ENCODE data around the gene CCDC171. TPM values are rescaled to one million over a fixed set of nuclear protein-coding genes. Genes with fewer than 3 reads are reported as not detected.

The CCDC171 gene
- polyA plus RNA-seq, 3 donors = 0.08 to 0.17 (median 0.10) TPM

- no peaks in the 10 kb centered on the region for H3K79me2 ChIP-seq (ENCODE audit: insufficient read depth, low read length)
- no peak overlapping the region for H3K4me3 ChIP-seq (replicated peaks in 1 of 3; ENCODE audit: low read depth in 2 of 3, low read length in 3 of 3)
- no peak overlapping the region for H3K27ac Mint-ChIP-seq
- H3K27me3 ChIP-seq (ENCODE audit: control insufficient read depth in 2 of 2, insufficient read depth in 2 of 2, low read length in 2 of 2) = no peaks in the 10 kb centered on the region
- no peaks in the 10 kb centered on the region for H3K4me1 ChIP-seq (ENCODE audit: control insufficient read depth in 1 of 2, insufficient read depth in 2 of 2, low read length in 2 of 2)
- H3K4me3 Mint-ChIP-seq = no peak overlapping the region
- H3K9ac ChIP-seq (ENCODE audit: insufficient read depth, low read length, poor library complexity, severe bottlenecking) = no peak overlapping the region
- TF ChIP-seq CTCF (IDR thresholded peaks at IDR 0.05) = no peak
- H4K20me1 ChIP-seq (ENCODE audit: insufficient read depth, low read length) = no peaks in the 10 kb centered on the region
- H3K36me3 ChIP-seq (replicated peaks in 1 of 2; ENCODE audit: control insufficient read depth in 1 of 2, insufficient read depth in 2 of 2, low read length in 2 of 2) = no peaks in the 10 kb centered on the region
- H3K9me3 ChIP-seq (replicated peaks in 1 of 2; ENCODE audit: control insufficient read depth in 1 of 2, insufficient read depth in 1 of 2, low read length in 2 of 2) = no peaks in the 10 kb centered on the region
- no peak for DNase-seq
- intact Hi-C loops (cut with micrococcal nuclease) = no loop called here
- H3K36me3 Mint-ChIP-seq = peaks cover 0 to 2% of the 10 kb centered on the region in 2 donors
- no peaks in the 10 kb centered on the region for H3K27me3 Mint-ChIP-seq (ENCODE audit: low read depth in 3 of 3)
- no peaks in the 10 kb centered on the region for H3K4me1 Mint-ChIP-seq
- H2AFZ ChIP-seq (ENCODE audit: insufficient read depth, low read depth, low read length, poor library complexity, severe bottlenecking) = no peak overlapping the region
- H3K27ac ChIP-seq (ENCODE audit: low read depth in 1 of 2, low read length in 2 of 2) = no peak overlapping the region
- H3K4me2 ChIP-seq (replicated peaks; ENCODE audit: extremely low read depth, low read length, poor library complexity, severe bottlenecking) = no peak overlapping the region
- WGBS (ENCODE audit: insufficient coverage) = no CpG with 5 or more reads among the region's 1 CpG
- H3K9me3 Mint-ChIP-seq = peaks cover 0 to 5% (median 3%) of the 10 kb centered on the region in 7 donors
Measured at GRCh38 chr9:15622318-15622971, 69.6 kb downstream of the CCDC171 start.

GRCh38 chr9:15635752-15636151, 82.9 kb downstream of the CCDC171 start:
- H3K79me2 ChIP-seq (ENCODE audit: insufficient read depth, low read length) = no peaks in the 10 kb centered on the region
- Mint-ChIP-seq H3K4me3 (no peak overlapping the region), H3K27me3 (ENCODE audit: low read depth in 3 of 3) (peaks cover 0 to 4% (median 0%) of the 10 kb centered on the region in 3 donors), H3K36me3 (no peaks in the 10 kb centered on the region), H3K27ac (no peak overlapping the region), H3K4me1 (no peaks in the 10 kb centered on the region), H3K9me3 (peaks cover 0 to 5% (median 0%) of the 10 kb centered on the region in 7 donors)
- WGBS (ENCODE audit: insufficient coverage) = no CpG with 5 or more reads among the region's 1 CpG
- no peak for DNase-seq
- no peaks in the 10 kb centered on the region for H3K36me3 ChIP-seq (replicated peaks in 1 of 2; ENCODE audit: control insufficient read depth in 1 of 2, insufficient read depth in 2 of 2, low read length in 2 of 2)
- H3K9me3 ChIP-seq (replicated peaks in 1 of 2; ENCODE audit: control insufficient read depth in 1 of 2, insufficient read depth in 1 of 2, low read length in 2 of 2) = no peaks in the 10 kb centered on the region
- H3K9ac ChIP-seq (ENCODE audit: insufficient read depth, low read length, poor library complexity, severe bottlenecking) = no peak overlapping the region
- no peaks in the 10 kb centered on the region for H3K27me3 ChIP-seq (ENCODE audit: control insufficient read depth in 2 of 2, insufficient read depth in 2 of 2, low read length in 2 of 2)
- no peak overlapping the region for H3K4me3 ChIP-seq (replicated peaks in 1 of 3; ENCODE audit: low read depth in 2 of 3, low read length in 3 of 3)
- TF ChIP-seq CTCF (IDR thresholded peaks at IDR 0.05) = no peak
- H3K27ac ChIP-seq (ENCODE audit: low read depth in 1 of 2, low read length in 2 of 2) = no peak overlapping the region
- H3K4me2 ChIP-seq (replicated peaks; ENCODE audit: extremely low read depth, low read length, poor library complexity, severe bottlenecking) = no peak overlapping the region
- intact Hi-C loops (cut with micrococcal nuclease) = no loop called here
- no peaks in the 10 kb centered on the region for H3K4me1 ChIP-seq (ENCODE audit: control insufficient read depth in 1 of 2, insufficient read depth in 2 of 2, low read length in 2 of 2)
- no peaks in the 10 kb centered on the region for H4K20me1 ChIP-seq (ENCODE audit: insufficient read depth, low read length)
- no peak overlapping the region for H2AFZ ChIP-seq (ENCODE audit: insufficient read depth, low read depth, low read length, poor library complexity, severe bottlenecking)

Measured in CD14-positive monocyte (primary cell).